ENCODE measurements around the gene SIVA1. TPM values are rescaled to one million over a fixed set of nuclear protein-coding genes. Genes with fewer than 3 reads are reported as not detected.

The SIVA1 gene
- total RNA-seq, 1 experiment from 2014 or later = 128 TPM

GRCh38 chr14:104794099-104794498, 41.2 kb downstream of the SIVA1 start (continued):
- TF ChIP-seq E2F5 (CRISPR knock-in tag; IDR thresholded peaks at IDR 0.05) (no peak), NR3C1 (CRISPR knock-in tag; conservative IDR thresholded peaks at IDR 0.05; ENCODE audit: low read depth) (no peak), SP1 (CRISPR knock-in tag; conservative IDR thresholded peaks at IDR 0.05) (0 out of 2 replicates have a peak, but pooled peaks have one; percentile 57), ZNF317 (CRISPR knock-in tag; IDR thresholded peaks at IDR 0.05; ENCODE audit: borderline replicate concordance, low read depth) (no peak), FOXP4 (CRISPR knock-in tag; IDR thresholded peaks at IDR 0.05) (no peak), E2F1 (CRISPR knock-in tag; IDR thresholded peaks at IDR 0.05) (no peak)

GRCh38 chr14:104794631-104794992, 41.7 kb downstream of the SIVA1 start:
- TF ChIP-seq ATF3 (CRISPR knock-in tag; conservative IDR thresholded peaks at IDR 0.05) (no peak), AFF4 (CRISPR knock-in tag; IDR thresholded peaks at IDR 0.05; ENCODE audit: borderline replicate concordance) (no peak), RORB (CRISPR knock-in tag; IDR thresholded peaks at IDR 0.05) (no peak), KAT7 (CRISPR knock-in tag; IDR thresholded peaks at IDR 0.05; ENCODE audit: borderline replicate concordance) (0 out of 2 replicates have a peak, but pooled peaks have one; percentile 7), FOXP4 (CRISPR knock-in tag; IDR thresholded peaks at IDR 0.05) (0 out of 2 replicates have a peak, but pooled peaks have one; percentile 36)
- H3K4me3 Mint-ChIP-seq = peak overlapping the region; percentile 87
- ATAC-seq = peak; percentile 5
- no peaks in the 10 kb centered on the region for H3K9me3 Mint-ChIP-seq
- peaks cover 45% of the 10 kb centered on the region for H3K4me1 Mint-ChIP-seq
- ChIA-PET CTCF (interaction anchor here (0.7 to 6.2 kb wide), 7 partner anchors 13 to 296 kb away, joined by 3 to 67 read pairs (median 6); partner anchors contain the start of gene SIVA1), POLR2A (interaction anchor here (0.7 to 1.5 kb wide), 3 partner anchors 11 to 42 kb away, joined by 3 to 4 read pairs (median 3); no protein-coding TSS in a partner anchor)
- H3K36me3 Mint-ChIP-seq = no peaks in the 10 kb centered on the region
- H3K27me3 Mint-ChIP-seq (ENCODE audit: low read depth) = peaks cover 37% of the 10 kb centered on the region
- peak overlapping the region; percentile 78 for H3K27ac Mint-ChIP-seq
- DNase-seq (ENCODE audit: low spot score) = no peak
